Activated naive CD4-positive, alpha-beta T cell treated with anti-CD3 and anti-CD28 coated beads, Interleukin-2, amount 50 U/mL, for 16 hours (primary cell): ENCODE measurements around the gene PDLIM5.

Experiments
- DNase-seq: peaks from one replicate; pipeline ENCODE4 v3.0.0-alpha.2; 2020

The PDLIM5 gene

GRCh38 chr4:94430406-94430805 is 21.3 kb upstream of the PDLIM5 start:
- DNase-seq: no peak

- DNase-seq: no peak
Measured at GRCh38 chr4:94431388-94431787, 20.4 kb upstream of the PDLIM5 start.

DNA sequence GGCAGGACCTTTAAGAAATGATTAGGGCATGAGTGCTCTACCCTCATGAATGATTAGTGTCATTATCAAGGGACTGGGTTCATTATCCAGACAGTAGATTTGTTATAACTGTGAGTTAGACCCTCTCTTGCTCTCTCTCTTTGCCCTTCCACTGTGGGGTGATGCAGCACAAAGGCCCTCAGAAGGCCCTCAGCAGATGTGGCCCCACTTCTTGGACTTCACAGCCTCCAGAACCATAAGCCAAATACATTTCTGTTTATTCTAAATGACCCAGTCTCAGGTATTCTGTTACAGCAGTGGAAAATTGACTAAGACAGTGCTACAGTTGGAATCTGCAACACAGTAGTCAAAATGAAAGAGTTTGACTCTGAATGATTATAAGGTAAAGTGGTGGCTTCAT is 17.2 kb upstream of the PDLIM5 start:
- no peak for DNase-seq

- DNase-seq: no peak
Measured at GRCh38 chr4:94435874-94436273, 15.9 kb upstream of the PDLIM5 start.

- no peak for DNase-seq
Measured at GRCh38 chr4:94436512-94436911, 15.2 kb upstream of the PDLIM5 start.

- no peak for DNase-seq
Measured at GRCh38 chr4:94439606-94440005, 12.1 kb upstream of the PDLIM5 start.

DNA sequence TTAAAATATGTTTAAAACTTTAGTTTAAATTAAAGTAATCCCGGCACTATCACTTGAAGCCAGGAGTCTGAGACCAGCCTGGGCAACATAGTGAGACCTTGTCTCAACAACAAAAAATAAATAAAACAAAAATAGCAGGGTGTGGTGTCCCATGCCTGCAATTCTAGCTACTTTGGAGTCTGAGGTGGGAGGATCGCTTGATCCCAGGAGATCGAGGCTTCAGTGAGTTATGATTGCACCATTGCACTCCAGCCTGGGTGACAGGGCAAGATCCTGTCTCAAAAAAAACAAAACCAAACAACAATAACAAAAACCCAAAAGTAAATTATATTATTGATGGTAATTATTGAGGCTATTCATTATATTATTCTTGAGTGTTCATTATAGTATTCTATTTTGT is 9.9 kb upstream of the PDLIM5 start:
- DNase-seq: no peak

DNA sequence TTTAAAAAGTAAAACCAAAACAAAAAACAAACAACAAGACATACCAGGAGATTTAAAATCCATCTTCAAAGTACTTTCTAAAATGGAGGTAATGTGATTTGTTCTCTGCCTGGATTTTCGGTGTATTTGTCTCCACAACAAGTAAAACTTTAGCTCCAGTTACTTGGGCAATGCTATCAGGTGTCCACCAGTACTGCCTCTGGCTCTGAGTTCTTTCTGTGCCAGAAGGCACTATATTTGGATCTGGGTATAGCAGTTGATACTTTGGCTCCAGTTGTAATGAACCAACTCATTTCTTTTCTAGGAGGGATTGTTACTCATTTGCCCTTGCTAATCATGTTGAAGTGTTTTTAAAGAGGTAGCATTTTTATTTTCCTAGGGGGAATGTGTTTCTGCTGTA is 9.5 kb upstream of the PDLIM5 start:
- no peak for DNase-seq

GRCh38 chr4:94446386-94446785 is 5.4 kb upstream of the PDLIM5 start:
- no peak for DNase-seq

GRCh38 chr4:94447754-94448411 is 3.9 kb upstream of the PDLIM5 start:
- DNase-seq: no peak

GRCh38 chr4:94448815-94449375 is 2.8 kb upstream of the PDLIM5 start:
- DNase-seq: no peak

GRCh38 chr4:94451051-94451694 is 569 bp upstream of the PDLIM5 start:
- DNase-seq: no peak

- DNase-seq: no peak
Measured at GRCh38 chr4:94452476-94453371, 982 bp downstream of the PDLIM5 start.

DNA sequence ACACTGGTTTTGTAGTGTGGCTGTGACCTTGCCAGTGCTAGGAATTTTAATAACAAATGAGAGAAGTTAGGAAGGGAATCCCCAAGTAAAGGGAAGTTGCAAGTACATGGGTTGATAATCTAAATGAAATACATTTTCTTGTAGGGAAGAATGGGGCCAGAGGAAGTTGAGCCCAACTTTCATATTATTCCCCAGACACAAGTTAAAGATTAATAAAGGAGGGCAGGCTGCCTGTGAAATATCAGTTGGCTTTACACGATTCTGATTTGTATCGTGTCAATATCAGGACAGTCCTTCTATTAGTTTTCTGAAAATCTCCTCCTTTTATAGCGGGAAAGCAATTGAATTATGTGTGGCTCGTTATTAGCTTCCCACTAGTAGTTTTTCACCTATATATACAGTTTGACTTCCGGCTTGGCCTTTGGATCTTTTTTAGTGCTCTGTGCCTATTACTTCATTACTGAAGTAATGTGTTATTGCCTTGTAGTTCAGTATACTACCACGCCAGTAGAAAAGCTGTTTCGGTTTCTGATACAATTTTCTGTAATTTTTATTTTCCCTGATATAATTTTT is 1.7 kb downstream of the PDLIM5 start:
- DNase-seq: no peak

DNA sequence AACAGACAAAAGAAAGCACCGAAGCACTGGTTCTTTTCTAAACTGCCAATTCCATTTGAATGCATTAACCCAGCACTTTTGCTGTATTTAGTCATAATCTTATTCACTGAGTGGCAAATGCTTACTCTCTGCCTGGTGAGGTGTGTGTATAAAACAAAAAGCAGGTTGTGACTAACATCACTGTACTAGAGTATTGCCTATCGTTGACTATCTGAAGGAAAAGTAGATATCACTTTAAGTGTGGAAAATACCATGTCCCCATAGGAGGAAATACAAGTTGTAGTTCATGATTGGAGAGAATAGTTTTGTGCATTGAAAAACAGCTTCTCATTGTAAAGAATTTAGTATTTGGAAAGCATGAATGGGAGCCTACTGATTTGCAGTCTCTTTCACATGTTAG is 2.7 kb downstream of the PDLIM5 start:
- DNase-seq: no peak

DNA sequence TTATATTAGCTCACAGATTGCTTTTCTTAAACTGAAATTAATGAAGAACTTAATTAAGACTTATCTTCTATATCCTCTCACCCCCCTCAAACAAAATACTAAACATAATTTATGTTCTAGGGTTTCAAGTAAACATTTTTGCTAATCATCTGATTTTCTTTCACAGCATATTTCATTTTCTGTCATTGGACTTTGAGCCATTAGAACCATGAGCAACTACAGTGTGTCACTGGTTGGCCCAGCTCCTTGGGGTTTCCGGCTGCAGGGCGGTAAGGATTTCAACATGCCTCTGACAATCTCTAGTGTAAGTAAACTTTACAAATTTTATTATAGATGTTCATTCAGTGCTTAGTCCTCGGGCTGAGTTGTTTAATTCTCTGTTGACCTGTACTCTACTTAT is 3.3 kb downstream of the PDLIM5 start:
- DNase-seq: no peak

DNA sequence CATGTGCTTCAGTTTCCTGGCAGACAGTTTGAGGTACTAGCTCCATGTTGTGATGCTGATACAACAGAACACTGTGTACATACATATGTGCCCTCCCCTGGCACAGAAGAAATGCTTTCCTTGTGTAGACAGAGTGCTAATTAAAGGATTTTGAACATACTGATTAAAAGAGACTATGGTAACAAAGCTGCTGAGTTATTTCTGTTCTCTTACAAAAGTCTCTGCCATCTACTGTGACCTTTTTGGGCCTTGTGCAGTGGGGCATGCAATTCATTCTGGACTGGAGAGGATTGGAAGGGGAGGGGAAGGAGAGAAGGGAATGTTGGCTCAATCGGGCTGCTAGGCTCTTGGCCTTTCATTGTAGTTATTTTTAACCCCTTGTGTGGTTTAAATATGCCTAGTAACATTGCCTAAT is 6.0 kb downstream of the PDLIM5 start:
- no peak for DNase-seq

DNA sequence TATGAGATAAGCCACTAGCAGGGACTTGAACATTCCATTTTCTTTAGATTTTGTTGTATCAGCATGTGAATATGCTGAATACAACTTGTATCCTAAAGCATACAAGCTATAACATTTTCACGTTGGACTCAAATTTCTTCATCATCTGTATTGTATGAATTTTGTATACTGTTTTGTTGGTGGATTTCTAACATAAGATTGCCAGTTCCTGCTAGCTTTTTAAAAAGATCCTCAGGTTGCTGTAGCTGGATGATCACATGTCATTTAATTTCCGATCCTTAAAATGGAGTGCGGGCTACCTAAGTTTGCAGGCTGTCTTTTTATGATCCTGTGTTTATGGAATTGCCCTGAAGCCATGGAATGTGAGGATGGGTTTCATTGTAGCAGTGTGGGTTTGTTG is 6.9 kb downstream of the PDLIM5 start:
- DNase-seq: no peak

- DNase-seq: no peak
Measured at GRCh38 chr4:94459462-94460161, 7.9 kb downstream of the PDLIM5 start.

DNA sequence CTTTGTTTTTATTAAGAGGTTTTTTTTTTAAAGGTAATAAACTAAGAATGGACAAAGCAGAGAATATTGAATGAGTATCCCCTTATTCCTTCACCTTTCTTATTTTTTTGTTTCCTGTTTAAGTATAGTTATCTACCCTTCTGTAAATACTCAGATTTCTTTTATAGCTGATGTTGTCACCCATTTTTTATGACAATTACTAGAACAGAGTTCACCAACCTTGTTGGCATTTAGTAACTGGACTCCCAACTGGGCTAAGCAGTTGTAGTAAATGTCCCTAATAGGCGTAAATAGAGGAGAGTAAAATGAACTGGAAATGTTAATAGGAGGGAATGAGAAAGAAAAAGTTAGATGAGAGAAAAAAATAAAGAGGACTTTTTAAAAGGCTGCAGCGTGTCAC is 9.8 kb downstream of the PDLIM5 start:
- no peak for DNase-seq

- DNase-seq: no peak
Measured at GRCh38 chr4:94462572-94462971, 10.8 kb downstream of the PDLIM5 start.

DNA sequence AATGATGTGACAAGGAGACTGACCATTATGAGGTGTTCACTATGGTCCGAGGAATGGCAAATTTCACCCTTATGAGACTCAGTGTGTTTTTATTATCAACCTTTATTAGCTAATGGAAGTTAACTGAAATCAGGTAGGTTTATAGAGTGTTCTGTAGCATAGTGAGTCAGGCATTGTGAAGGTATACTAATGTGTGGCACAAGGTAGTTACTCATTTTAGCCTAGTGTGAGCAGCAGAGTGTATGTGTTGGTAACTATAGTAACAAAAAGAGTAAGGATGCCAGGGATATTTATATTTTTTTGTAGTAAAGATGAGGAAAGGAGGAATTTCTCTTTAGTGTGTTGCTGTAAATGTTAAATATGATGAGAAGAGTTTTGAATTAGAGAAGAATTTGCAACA is 12.0 kb downstream of the PDLIM5 start:
- DNase-seq: no peak

DNA sequence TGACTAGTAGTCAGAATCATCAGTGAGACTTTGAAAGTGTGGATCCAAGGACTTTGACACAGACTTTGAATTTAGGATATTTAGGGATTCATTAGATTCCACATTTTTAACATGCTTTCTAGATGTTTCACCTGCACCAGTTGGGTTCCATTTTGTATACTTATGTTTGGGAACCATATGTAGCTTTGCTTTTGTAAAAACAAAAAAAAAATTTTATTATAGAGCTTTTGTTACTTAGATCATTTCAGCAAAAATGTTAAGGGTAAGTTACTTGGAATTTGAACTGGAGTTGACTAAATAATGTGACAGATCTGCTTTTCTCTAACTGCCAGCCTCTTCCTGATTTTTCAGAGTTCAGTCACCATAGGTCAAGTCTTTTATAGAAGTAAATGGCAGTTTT is 14.6 kb downstream of the PDLIM5 start:
- DNase-seq: no peak
